Cardiac fibroblast (primary cell): ENCODE data around the gene THOC7.

Source experiments
- DNase-seq, 2 donors: peaks; one replicate each; pipeline versions ENCODE4 v3.0.0 to v3.0.0-alpha.2; 2010; ENCODE audit warnings: low read depth in 2 of 2
- H3K4me3 ChIP-seq, 2 donors: replicated peaks in 1 of 2; 1 replicate in 1 of 2; 2 replicates in 1 of 2; pipeline ENCODE4 v1.5.1; 2011; ENCODE audit warnings: low read depth in 2 of 2, low read length in 2 of 2, mild to moderate bottlenecking in 2 of 2, moderate library complexity in 1 of 2
- TF ChIP-seq, protein P1 (sequence below): IDR thresholded peaks from one replicate; pipeline ENCODE4 v1.5.1; 2011; ENCODE audit warnings: low read depth, mild to moderate bottlenecking, low read length, inconsistent platforms

The THOC7 gene

DNA sequence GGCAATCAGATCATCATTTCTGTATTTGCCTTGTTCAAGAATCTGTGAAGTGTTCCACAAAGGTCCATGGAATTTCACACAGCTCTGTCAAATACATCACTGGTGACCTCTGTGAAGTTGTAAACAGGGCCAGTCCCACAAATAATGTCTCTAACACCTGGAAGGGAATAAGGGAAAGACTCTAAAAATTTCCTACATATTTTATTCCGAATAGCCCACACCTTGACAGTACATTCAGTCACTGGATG, 44.5 kb downstream of the THOC7 start, which contains the start of gene C3orf49:
C3orf49 (plus strand) TSS at position 149 of the 248 bp plus-strand sequence. CDS start 173 bp downstream, outside the sequence.
- TF ChIP-seq, protein P1, sequence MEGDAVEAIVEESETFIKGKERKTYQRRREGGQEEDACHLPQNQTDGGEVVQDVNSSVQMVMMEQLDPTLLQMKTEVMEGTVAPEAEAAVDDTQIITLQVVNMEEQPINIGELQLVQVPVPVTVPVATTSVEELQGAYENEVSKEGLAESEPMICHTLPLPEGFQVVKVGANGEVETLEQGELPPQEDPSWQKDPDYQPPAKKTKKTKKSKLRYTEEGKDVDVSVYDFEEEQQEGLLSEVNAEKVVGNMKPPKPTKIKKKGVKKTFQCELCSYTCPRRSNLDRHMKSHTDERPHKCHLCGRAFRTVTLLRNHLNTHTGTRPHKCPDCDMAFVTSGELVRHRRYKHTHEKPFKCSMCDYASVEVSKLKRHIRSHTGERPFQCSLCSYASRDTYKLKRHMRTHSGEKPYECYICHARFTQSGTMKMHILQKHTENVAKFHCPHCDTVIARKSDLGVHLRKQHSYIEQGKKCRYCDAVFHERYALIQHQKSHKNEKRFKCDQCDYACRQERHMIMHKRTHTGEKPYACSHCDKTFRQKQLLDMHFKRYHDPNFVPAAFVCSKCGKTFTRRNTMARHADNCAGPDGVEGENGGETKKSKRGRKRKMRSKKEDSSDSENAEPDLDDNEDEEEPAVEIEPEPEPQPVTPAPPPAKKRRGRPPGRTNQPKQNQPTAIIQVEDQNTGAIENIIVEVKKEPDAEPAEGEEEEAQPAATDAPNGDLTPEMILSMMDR: no peak
- no peak for DNase-seq
- no peak within 1 kb of the TSS for H3K4me3 ChIP-seq

DNA sequence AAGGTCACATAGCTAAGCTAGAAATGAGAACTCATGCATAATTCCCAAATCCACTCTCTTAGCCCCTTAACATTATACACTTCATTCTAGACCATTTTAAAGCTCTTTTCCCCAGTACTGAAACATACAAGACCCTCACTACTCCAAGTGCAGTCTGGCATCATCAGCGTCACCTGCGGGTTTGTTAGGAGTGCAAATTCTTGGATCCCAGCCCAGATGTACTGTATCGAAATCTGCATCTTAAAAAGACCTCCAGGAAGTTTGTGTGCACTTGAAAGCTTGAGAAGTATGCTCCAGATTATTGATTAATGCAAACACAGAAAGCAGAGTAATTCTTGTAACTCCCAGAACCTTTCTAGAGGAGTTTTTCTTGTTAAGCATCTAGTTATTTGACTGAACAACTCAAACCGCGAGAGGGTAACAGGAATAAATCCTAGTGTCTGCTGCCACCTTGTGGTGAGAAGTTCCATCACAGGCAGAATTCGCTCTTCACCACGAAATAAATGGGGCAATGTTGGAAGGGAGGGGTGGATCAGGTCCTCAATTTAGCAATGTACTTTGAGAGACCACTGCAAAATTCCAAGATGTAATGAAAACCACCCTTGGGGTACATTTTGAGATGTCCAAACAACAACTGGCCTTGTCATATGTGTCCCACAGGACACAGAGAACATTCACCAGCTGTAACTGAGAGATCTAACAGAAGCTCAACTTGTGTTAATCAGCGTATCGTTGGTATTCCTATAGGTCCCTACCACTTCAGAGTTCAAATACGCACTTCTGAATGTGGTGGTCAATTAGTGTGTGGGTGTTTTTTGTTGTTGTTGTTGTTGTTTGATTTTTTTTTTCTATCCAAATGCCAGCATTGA, 45.1 kb downstream of the THOC7 start:
- DNase-seq: peak; percentile 71 to 74
- H3K4me3 ChIP-seq: no peak overlapping the region
- TF ChIP-seq, protein P1: peak; percentile 80

DNA sequence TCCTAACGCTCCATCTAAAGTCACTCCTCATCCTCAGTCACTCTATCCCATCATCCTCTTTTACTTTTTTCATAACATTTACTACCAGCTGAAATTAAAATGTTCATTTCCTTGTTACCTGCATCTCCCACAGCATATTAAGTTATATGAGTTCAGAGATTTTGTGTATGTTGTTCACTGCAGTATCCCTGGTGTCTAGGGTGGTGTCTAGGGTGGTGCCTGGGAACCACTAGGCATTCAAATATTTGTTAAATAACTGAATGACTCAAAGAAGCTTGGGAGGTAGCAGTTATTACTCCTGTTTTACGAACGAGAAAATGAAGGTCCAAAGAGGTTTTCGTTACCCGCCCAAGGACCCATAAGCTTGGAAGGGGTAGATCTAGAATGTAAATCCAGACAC, 46.4 kb downstream of the THOC7 start:
- no peak for DNase-seq
- H3K4me3 ChIP-seq: no peak overlapping the region
- TF ChIP-seq, protein P1: no peak

DNA sequence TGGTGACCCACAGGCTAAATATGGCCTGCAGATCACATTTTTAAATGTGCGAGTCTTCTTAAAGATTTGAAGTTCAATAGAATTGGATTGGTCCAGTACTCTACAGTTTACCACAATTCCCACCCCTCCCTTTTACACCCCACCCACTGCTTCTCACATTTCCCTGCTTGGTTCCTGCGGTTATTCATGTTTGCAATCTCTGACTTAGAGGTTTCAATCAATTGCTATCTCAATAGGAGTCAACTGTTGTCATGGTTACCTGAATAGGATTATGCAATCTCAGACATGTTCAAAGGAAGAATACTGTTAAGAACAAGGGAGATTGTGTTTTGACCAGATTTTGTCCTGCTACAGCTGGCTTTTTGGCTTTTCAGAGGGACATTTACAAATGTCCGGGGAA, 49.4 kb downstream of the THOC7 start:
- TF ChIP-seq, protein P1: no peak
- DNase-seq: peak; percentile 14 to 22
- no peak overlapping the region for H3K4me3 ChIP-seq

DNA sequence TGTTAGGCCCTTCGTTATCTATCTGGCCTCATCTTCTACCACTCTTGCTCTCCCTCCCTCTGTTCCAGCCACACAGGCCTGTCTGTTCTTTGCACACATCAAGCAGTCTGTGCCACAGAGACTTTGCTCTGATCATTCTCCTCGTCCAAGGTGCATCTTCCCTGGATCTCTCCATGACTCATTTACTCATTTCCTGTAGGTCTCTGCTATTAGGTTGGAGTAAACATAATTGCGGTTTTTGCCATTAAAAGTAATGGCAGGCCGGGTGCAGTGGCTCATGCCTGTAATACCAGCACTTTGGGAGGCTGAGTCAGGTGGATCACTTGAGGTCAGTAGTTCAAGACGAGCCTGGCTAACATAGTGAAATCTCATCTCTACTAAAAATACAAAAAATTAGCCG, 54.0 kb downstream of the THOC7 start:
- no peak for DNase-seq
- H3K4me3 ChIP-seq: no peak overlapping the region
- TF ChIP-seq, protein P1: no peak

DNA sequence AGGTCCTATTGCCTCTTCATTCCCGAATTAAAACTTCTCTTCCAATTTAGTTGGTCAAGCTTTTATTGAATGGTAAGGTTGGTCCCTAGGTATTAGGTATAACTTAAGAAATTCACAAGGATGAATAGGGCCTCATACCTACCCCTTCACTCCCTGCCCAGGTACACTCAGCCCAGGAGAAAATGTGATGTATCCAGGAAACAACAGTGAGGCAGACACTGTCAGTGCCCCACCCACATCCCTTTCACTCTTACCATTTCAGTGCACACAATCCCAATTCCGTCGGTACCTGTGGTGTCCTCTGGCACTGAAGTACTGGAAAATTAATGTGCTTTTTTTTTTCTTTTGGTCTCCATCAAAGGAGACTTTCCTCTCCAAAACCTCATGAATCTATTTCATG, 55.0 kb downstream of the THOC7 start:
- no peak for DNase-seq
- no peak overlapping the region for H3K4me3 ChIP-seq
- TF ChIP-seq, protein P1: no peak
